Measurements from ENCODE around the gene SERTAD2.

- TF ChIP-seq MAX (IDR thresholded peaks at IDR 0.05; ENCODE audit: low read depth, low read length) (no peak), CTCF (IDR thresholded peaks at IDR 0.05; ENCODE audit: low read depth, low read length) (no peak)
Measured at GRCh38 chr2:64655873-64656272, 2.2 kb upstream of the SERTAD2 start.
